ENCODE measurements around the gene NCAM2. TPM values are rescaled to one million over a fixed set of nuclear protein-coding genes. Genes with fewer than 3 reads are reported as not detected.

The NCAM2 gene
- total RNA-seq, 1 donor from 2014 or later, result 7.2 TPM

- Histone ChIP-seq H3K9me3 (no peaks in the 10 kb centered on the region), H3K36me3 (no peaks in the 10 kb centered on the region), H3K4me3 (no peak overlapping the region), H3K4me1 (no peaks in the 10 kb centered on the region), H3K27me3 (no peaks in the 10 kb centered on the region), H3K27ac (no peak overlapping the region)
- intact Hi-C loops (cut with DNase I), result no loop called here
- no peak for TF ChIP-seq CTCF (IDR thresholded peaks at IDR 0.05)
- no peak for DNase-seq (ENCODE audit: low spot score in 2 of 2)
These were observed 81.4 kb downstream of the NCAM2 start for GRCh38 chr21:21079646-21080045.

- Histone ChIP-seq H3K27ac (no peak overlapping the region), H3K4me1 (no peaks in the 10 kb centered on the region), H3K27me3 (no peaks in the 10 kb centered on the region), H3K36me3 (no peaks in the 10 kb centered on the region), H3K9me3 (no peaks in the 10 kb centered on the region), H3K4me3 (no peak overlapping the region)
- no peak for DNase-seq (ENCODE audit: low spot score in 2 of 2)
- intact Hi-C loops (cut with DNase I), result no loop called here
- TF ChIP-seq CTCF (IDR thresholded peaks at IDR 0.05), result no peak
These were observed 86.0 kb downstream of the NCAM2 start for GRCh38 chr21:21084179-21084578.

- Histone ChIP-seq H3K4me1 (no peaks in the 10 kb centered on the region), H3K27ac (no peak overlapping the region), H3K9me3 (no peaks in the 10 kb centered on the region), H3K4me3 (no peak overlapping the region), H3K36me3 (no peaks in the 10 kb centered on the region), H3K27me3 (no peaks in the 10 kb centered on the region)
- no peak for TF ChIP-seq CTCF (IDR thresholded peaks at IDR 0.05)
- intact Hi-C loops (cut with DNase I), result no loop called here
- DNase-seq (ENCODE audit: low spot score in 2 of 2), result no peak
These were observed 87.0 kb downstream of the NCAM2 start for GRCh38 chr21:21085206-21085605.

- no peaks in the 10 kb centered on the region for H3K9me3 ChIP-seq
- TF ChIP-seq CTCF (IDR thresholded peaks at IDR 0.05), result no peak
- intact Hi-C loops (cut with DNase I), result no loop called here
- H3K4me1 ChIP-seq, result no peaks in the 10 kb centered on the region
- H3K27ac ChIP-seq, result no peak overlapping the region
- no peak overlapping the region for H3K4me3 ChIP-seq
- no peaks in the 10 kb centered on the region for H3K36me3 ChIP-seq
- no peak for DNase-seq (ENCODE audit: low spot score in 2 of 2)
- no peaks in the 10 kb centered on the region for H3K27me3 ChIP-seq
These were observed 98.7 kb downstream of the NCAM2 start for GRCh38 chr21:21096956-21097355.

- intact Hi-C loops (cut with DNase I), result no loop called here
- no peak for TF ChIP-seq CTCF (IDR thresholded peaks at IDR 0.05)
- Histone ChIP-seq H3K4me3 (no peak overlapping the region), H3K9me3 (no peaks in the 10 kb centered on the region), H3K4me1 (no peaks in the 10 kb centered on the region), H3K27ac (no peak overlapping the region), H3K27me3 (no peaks in the 10 kb centered on the region), H3K36me3 (no peaks in the 10 kb centered on the region)
- DNase-seq (ENCODE audit: low spot score in 2 of 2), result no peak
These were observed 99.3 kb downstream of the NCAM2 start for GRCh38 chr21:21097466-21097865.

GRCh38 chr21:21101911-21102310, 103.7 kb downstream of the NCAM2 start:
- Histone ChIP-seq H3K9me3 (no peaks in the 10 kb centered on the region), H3K27ac (no peak overlapping the region), H3K4me3 (no peak overlapping the region), H3K36me3 (no peaks in the 10 kb centered on the region), H3K27me3 (no peaks in the 10 kb centered on the region), H3K4me1 (no peaks in the 10 kb centered on the region)
- no peak for DNase-seq (ENCODE audit: low spot score in 2 of 2)
- no peak for TF ChIP-seq CTCF (IDR thresholded peaks at IDR 0.05)
- intact Hi-C loops (cut with DNase I), result no loop called here
